ENCODE measurements around the gene BCCIP.

BCCIP gene

DNA sequence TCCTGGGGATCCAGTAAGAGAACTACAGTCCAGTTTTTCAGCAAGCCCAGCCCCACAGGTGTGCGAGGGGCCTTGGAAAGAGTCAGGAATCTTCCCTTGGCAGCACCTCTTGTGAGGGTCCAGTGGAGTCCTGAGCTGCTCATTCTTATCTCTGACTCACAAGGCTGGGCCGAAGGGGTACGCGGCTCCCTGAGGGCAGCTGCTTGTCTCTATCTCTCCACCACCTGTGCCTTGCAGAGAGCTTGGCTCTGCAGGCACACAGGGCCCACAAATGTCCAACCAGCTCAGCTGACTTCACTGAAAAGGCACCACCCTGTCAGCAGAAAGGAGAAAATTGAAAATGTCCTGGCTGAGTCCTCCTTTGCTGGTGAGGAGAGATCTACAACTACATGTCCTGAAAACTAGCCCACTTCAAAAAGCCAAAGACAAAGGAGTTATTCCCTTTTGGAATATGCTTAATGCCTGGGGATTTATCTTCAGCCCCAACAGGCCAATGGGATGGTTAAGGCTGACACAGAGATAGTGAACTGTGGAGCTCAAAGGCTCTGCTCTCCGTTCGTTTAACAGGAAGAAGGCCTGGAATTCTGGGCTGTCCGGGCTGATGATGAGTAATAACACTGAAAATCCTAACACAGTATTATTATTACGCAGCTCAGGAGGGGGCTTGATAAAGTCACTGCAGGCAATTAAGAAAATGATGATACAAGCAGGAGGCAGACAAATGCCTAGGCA lies 23.7 kb upstream of the BCCIP start:
- no peak for DNase-seq

DNA sequence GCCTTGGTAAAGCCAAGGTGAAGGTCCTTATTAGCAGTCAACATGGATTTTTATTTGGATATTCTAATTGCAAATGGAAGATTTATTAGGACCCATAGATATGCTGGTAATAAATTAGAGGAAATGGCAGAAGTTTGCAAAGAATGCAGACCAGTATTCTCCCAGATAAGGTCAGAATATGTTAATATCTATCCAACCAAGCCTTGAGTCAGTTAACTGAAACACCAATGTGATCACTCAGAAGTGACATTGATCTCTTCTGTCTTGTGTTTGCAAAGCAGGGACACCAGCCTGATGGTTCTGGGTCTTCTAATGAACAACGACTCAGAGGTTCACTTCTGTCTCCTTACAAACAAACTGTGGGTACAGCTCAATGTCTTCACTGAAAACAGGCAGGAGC lies 21.8 kb upstream of the BCCIP start:
- no peak for DNase-seq

DNA sequence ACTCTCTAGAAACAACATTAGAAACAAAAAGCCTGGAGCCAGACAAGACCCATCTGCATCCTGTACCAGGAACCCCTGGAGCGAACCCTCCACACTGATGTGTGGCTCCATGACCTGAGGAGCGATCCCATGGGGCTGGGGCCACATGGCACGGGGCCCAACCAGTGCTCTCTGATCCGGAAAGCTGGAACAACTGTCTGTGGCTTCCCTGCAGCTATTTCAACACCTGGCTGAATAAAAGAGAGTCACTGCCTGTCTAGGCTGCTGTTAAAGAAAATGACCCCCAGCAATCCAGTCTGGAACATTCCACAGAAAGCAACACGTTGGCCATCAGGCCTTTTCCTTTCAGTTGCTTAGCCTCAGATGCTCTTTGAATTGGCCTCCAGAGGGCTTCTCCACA lies 21.2 kb upstream of the BCCIP start:
- DNase-seq = no peak

GRCh38 chr10:125802739-125803138 lies 20.6 kb upstream of the BCCIP start:
- DNase-seq = no peak

DNA sequence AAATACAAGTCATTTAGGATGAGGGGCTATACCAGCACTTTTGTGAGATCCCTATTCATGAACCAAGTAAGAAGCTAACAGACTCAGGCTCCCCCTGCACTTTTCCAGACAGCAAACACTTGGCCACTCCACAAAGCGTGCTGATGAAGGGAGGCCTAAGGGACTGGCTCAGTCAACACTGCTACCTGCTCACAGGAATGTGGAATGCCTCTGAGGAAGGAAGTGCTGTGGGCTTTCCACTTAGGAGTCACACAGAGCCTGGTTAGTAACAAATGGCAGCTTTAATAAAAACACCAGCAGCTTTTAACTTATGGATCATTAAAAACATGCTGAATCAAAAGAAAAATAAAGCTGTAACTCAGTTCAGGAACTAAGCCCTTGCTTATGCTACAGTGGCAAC lies 15.3 kb upstream of the BCCIP start:
- DNase-seq = no peak

- no peak for DNase-seq
These were observed 12.1 kb upstream of the BCCIP start for GRCh38 chr10:125811251-125811650.

GRCh38 chr10:125812128-125812750 lies 11.1 kb upstream of the BCCIP start:
- no peak for DNase-seq

DNA sequence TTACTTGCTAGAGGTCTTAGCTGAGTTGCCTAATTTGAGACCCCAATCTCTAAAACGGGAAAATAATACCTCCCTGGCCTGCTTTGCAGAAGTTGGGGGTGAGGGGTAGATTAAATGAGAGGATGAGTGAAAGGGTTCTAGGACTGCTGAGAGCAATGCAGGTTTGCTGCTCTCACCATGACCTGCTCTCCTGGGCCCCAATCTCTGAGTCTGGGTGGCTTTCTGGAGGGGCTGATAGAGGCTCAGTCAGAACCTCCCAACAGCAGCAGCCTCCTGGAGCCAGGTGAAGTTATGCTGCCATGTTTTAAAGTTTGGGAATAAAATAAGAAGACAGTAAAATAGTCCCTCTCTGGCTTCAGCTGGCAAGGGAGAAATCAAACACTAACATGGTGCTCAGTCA lies 7.6 kb upstream of the BCCIP start:
- no peak for DNase-seq

DNA sequence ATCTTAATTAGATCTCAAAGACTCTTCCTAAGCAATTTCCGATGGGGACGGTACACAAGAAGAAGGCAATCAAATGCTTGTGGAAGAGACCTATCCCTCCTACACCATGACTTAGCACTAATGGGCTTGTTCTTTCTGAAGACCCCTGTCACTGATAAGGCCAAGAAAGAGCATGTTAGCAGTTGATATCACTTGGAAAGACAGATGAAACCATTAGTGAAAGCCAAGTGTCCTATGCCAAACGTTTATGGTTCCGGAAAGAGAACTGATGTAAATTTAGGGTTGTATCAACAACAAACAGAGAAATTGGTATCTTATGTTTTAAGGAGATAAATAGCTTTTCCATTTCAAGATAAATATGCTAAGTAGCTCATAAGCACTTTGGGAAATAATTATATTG lies 6.8 kb upstream of the BCCIP start:
- no peak for DNase-seq

- DNase-seq = no peak
These were observed 5.9 kb upstream of the BCCIP start for GRCh38 chr10:125817337-125817946.

GRCh38 chr10:125820701-125821100 lies 2.6 kb upstream of the BCCIP start:
- no peak for DNase-seq

- DNase-seq = no peak
These were observed 411 bp downstream of the BCCIP start for GRCh38 chr10:125823663-125824251.

DNA sequence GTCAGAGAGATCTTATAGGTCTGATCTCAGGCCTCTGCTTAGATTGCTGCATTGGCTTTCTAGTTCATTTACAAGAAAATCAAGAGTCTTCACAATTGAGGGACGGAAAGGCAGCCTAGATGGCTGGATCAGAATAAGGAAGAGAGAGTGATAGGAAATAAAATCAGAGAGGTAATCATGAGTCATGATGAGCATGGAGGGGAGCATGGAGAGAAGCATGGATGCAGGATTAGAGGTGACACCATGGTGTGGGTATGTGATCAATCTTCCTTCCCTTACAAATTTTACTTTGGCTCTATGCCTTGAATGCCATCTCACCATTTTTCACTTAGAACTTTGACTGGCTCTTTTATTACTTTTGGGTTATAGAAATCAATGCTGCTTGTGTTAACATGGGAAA lies 1.4 kb downstream of the BCCIP start:
- no peak for DNase-seq

GRCh38 chr10:125827133-125827532 lies 3.8 kb downstream of the BCCIP start:
- no peak for DNase-seq

DNA sequence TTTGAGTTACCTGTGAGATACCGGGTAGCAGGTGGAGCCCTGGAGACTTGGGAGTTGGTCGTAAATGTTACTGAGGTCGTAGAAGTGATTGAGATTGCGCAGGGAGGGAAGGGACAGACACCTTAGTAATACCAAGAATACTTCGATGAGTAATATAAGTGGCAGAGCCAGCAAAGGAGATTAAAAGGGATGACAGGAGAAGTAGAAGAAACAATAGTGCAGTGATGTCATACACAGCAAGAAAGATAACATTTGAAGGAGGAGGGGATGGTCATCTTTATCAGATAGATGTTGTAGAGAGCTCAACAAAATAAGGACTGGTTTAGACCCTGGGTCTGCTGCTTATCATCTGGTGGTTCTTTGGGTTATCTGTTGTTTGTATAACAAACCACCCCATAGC lies 5.0 kb downstream of the BCCIP start:
- DNase-seq = peak; percentile 62

GRCh38 chr10:125836746-125837145 lies 13.4 kb downstream of the BCCIP start:
- DNase-seq = no peak

DNA sequence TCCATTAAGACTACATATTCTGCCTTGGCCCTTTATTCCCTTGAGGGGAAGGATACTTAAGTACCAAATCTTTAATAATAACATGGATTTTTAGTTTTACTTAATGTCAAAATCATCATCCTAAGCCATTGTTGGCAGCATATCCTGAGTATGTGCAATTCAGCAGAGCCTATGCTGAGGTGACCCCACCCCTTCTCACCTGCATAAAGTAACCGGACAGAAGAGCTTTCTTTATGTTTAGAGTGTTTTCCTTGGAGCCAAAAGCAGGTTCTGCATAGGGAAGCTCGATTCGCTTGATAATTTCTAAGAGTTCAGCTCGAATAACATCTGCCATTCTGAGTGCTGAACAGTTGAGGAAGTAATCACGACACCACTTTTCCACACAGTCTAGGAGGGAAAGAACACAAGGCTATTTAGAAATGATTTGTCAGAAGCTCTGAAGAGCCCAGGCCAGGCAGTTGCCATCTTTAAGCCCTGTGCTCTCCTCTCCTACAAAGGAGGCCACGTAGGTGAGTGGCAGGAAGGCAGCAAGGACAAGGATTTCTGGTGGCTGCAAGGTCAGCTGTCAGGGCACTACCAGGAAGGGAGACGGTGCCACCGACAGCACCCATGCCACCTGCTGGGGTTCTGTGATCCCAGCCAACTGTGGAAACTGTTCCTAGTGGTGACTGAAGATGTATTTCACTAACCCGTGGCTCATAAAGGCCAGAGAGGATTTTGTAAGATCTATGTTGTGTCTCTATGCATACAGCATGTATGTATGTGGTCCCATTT lies 15.6 kb downstream of the BCCIP start:
- no peak for DNase-seq

DNA sequence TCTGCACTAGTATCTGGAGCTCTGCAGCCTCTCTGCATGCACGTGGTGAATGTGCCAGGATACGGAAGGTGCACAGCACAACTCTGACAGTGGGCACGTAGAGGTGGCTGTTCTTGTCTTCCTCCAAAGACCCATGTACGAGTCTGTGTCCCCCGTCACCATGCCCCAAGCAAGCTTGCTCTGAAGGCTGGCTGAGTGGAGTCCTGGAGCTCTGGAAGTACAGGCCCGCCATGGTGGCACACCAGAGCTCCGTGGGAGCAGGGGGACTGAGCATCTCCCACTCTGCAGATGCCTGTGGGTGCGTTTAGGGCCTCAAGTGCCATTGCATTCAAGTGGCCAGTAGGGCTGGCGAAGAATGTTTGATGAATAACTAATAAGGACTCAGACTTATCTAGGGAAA lies 17.1 kb downstream of the BCCIP start:
- no peak for DNase-seq

DNA sequence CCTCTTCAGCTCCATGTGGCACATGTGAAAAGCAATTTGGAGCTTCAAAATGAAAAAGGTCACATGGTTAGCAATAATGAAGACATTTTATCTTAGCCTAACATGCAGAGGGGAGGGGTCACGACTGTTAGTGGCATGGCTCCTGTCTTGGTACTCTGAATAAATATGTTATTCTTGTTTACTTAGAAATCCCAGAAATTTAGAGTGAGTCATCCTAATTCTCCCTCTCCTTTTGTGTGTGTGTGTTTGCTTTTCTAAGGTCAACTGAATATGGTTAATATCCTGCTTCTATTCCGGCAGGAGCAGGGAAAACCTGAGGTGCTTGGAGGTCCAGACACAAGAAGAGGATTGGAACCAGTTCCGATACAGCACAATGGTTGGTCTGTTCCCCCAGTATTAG lies 17.6 kb downstream of the BCCIP start:
- no peak for DNase-seq

DNA sequence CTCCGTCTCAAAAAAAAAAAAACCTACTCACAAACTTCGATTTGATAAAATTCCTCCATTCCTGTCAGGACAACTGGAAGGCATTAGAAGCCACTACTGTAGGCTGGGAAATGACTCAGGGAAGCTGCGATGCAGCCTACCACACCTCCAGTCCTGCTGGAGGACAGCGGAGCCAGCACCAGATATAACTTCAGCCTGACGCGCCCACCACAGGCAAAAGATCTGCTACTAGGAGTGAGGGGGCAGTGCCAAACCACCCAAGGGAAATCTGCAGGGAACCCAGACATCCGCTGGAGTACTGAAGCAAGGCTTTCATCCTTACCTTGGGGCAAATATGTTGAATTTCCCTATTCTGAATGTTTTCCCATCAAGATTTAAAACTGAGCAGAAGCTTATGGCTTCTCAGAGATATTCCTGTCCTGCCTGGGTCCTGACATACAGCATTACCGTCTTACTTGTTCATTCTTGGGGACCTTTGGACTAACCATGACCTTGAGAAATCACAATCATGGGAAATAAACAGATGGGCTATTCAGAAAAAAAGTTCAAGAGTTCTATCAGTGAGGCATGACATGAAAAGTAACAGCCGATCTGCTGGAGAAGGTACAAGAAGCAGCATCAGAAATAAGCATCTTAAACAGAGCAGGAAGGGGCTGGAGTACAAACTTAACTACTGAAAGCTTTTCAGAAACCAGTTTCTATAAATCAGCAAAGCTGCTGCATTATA lies 20.4 kb downstream of the BCCIP start:
- DNase-seq = no peak

DNA sequence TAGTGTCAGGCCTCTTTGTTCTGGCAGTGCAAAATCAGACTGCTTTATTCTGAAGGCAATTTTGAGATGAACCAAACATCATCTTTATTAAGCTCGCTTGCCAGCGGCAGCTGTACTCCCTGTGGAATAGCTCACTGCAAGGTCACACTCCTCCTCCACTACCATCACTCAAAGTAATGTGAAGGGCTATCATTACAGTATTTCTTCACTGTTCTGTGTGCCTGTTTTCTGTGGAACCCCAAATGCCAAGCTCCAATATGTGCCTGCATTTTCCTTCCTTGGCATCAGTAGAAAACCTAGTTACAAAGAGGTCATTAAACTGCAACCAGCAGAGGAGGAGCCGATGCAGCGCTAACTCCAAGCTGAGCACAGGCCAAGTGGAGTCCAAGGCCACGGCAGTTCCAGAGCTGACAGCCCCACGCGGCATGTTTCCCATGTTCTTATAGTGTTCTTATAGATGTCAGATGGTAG lies 21.4 kb downstream of the BCCIP start:
- DNase-seq = no peak

DNA sequence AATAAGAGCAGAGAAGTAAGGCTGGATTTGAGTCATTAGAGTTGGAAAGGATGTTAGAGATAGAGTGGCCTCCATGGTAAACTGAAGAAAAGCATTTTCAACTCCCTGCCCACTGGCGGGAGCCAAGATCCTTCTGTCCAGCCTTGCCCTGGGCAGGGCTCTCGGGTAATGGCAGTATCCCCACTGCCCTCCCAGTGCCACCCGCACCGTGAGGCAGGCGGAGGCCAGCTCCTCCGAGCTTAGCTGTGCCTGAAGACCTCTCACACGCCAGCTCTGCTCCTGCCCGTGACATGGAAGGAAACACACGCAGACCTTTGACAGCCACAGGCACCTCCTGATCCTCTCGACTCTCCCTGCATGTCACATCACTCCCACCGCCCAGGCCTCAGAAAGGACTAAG lies 22.3 kb downstream of the BCCIP start:
- DNase-seq = no peak

- no peak for DNase-seq
These were observed 23.5 kb downstream of the BCCIP start for GRCh38 chr10:125846894-125847293.
